Suppressor macrophage treated with lipopolysaccharide for 4 hours (primary cell): ENCODE results near the gene KDM6A.
"Not testable (repeated sequence)": the region's sequence is repeated elsewhere in the genome, so short reads cannot be mapped to it uniquely, and the experiment has no call there.

Experiments used
- DNase-seq: peaks from one replicate; pipeline ENCODE4 v3.0.0-alpha.2; 2020

The KDM6A gene

DNA sequence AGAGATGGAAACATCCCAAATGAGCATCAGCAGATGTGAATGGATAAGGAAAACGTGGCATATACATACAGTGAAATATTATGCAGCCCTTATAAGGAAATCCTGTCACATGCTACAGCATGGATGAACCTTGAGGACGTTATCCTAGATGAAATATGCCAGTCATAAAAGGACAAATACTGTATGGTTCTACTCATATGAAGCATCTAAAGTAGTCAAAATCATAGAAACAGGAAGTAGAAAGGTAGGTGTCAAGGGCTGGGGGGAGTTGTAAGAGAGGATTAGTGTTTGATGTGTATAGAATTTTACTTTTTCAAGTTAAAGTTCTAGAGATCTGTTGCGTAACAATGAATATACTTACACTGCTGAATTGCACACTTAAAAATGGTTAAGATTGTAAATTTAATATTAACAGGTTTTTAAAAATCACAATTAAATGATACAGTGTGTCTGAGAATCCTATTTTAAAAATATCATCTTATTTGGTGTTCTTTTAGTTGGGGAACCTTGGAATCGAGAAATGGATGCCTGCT is 58.5 kb downstream of the KDM6A start:
- no peak for DNase-seq

DNA sequence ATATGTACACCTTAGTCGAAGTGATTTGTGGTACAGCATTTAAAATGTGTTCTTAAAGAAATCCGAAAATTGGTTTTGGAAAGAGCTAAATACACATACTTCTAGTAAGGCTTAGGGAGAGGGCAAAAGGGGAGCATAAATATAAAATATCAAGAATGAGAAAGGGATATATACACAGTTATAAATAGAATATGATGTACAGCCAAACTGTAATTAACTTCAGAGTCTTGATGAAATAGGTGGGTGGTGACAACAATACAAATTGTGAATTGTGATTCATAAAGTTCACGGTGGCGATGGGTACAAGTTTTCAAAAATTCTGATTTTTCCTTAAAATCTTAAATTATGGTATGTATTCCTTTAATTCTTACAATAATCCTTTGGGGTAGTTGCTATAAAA is 62.2 kb downstream of the KDM6A start:
- no peak for DNase-seq

DNA sequence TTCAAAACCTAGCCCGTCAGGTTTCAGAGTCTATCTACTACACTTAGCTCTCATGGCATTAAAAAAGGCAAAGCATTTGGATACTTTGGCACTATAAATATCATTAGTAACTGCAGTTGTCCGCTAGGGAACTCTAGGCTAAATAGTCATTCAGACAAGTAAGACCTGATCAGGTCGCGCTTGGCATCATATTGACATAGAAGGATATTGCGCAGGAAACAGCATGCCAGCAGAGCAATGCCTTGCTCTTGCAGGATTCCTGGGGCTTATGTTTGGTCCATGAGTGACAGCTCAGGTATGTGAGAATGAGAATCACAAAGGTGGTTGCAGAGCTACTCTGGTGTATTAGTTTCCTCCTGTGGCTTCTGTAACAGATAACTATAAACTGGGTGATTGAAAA is 62.7 kb downstream of the KDM6A start:
- DNase-seq, result no peak

DNA sequence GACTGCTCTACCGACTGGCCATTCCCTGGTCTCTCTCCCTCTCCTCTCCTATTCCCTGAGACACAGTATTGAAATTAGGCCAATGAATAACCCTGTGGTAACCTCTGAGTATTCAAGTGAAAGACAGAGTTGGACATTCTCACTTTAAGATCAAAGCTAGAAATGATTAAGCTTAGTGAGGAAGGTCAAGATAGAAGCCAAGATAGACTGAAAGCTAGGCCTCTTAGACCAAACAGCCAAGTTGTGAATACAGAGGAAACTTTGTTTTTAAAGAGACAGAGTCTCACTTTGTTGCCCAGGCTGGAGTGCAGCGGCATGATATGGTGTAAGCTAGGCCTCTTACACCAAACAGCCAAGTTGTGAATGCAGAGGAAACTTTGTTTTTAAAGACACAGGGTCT is 64.6 kb downstream of the KDM6A start:
- DNase-seq, result no peak

DNA sequence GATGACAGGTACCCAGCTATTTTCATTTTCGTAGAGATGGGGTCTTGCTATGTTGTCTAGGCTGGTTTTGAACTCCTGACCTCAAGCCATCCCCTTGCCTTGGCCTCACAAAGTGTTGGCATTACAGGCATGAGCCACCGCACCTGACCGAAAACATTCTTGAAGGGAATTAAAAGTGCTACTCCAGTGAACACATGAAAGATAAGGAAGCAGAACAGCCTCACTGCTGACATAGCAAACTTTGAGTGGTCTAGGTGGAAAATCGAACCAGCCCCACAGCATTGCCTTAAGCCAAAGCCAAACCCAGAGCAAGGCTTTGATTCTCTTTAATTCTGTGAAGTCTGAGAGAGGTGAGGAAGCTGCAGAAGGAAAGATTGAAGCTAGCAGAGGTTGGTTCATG is 65.1 kb downstream of the KDM6A start:
- no peak for DNase-seq

DNA sequence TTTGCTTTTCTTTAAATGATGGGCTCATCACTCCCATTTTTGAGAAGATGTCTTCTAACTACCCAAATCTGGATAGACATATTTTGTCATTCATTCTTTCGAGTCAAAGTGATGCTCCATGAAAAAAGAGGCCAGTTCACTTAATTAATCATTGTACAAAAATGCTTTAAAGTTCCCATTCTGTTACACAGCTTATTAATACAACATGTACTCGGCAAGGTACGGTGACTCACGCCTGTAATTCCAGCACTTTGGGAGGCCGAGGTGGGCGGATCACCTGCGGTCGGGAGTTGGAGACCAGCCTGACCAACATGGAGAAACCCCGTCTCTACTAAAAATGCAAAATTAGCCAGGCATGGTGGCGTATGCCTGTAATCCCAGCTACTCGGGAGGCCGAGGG is 67.6 kb downstream of the KDM6A start:
- DNase-seq, result not testable (repeated sequence)

DNA sequence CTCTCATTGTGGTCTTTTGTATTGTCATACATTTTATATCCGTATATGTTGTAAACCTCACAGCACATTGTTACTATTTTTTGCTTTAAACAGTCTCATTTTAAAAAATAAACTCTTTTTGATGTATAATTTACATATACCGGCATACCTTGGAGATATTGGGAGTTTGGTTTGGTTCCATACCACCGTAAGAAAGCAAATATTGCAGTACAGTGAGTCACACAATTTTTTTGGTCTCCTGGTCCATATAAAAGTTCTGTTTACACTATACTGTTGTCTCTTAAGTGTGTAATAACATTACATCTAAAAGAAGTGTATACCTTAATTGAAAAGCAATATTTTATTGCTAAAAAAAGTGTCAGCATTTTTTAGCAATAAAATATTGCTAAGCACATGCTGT is 70.0 kb downstream of the KDM6A start:
- DNase-seq, result no peak

DNA sequence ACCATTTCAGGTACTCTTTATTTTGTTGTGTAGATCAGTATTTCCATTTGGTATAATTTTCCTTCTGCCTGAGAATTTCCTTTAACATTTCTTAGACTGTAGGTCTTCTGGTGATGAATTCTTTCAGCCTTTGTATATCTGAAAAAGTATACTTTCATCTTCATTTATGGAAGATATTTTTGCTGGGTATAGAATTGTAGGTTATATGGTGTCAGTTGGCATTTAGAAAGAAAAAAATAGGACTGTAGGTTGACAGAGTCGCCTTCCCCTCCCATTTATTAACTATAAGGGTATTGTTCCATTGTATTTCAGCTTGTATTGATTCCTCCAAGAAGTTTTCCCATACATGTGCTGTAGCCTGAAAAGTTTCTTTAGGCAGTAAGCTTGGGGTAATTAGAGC is 71.9 kb downstream of the KDM6A start:
- DNase-seq, result no peak

DNA sequence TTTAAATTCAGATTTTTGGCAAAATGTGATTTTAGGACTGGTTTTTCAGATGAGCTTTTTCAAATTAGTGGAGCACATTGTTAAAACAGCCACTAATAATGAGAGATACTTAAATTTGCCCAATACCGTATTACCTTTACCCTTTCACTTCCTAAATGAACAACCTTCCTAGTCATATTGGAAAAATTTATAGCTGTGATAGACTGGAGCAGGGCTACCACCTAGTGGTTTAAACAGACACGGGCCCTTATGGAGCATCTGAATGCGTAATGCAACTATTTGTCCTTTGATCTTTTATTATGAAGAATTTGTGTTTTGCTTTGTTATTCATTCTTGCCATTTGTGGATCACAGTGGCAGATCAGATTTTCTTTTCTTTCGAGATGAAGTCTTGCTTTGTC is 72.7 kb downstream of the KDM6A start:
- DNase-seq, result peak; percentile 11

DNA sequence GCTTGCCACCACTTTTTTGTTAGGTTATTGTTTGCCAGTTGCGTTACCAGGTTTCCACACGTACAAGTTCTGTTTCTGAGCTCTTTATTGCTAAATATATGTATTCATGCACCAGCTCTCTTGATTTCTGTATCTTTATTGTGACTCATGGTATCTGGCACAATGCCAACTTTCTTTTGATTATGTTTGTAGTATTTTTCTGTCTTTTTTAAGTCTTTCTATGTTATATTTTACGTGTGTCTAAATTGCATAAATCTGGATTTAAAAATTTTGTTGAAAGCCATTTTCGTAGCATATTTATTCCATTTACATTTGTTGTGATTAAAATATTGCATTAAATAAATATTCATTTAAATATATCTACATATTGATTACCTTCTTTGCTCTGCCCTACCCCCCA is 73.8 kb downstream of the KDM6A start:
- peak; percentile 40 for DNase-seq

DNA sequence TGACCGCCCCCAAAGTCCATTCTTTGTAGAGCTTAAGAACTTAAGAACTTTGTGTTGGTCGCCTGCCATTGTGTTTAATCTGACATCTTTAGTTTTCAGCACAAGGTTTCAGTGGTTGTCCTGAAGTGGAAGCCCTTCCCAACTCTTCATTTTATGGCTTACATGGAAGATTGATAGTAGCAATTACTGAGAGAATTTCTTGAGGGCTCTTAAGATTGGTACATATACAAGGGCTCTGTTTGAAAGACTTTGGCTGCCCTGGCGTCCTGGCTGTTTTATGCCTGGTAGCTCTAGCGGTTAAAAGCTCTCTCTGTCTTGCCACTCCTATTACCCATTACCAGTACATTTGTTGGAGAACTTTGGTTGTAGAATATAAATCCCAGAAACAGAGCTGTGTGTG is 75.0 kb downstream of the KDM6A start:
- no peak for DNase-seq

DNA sequence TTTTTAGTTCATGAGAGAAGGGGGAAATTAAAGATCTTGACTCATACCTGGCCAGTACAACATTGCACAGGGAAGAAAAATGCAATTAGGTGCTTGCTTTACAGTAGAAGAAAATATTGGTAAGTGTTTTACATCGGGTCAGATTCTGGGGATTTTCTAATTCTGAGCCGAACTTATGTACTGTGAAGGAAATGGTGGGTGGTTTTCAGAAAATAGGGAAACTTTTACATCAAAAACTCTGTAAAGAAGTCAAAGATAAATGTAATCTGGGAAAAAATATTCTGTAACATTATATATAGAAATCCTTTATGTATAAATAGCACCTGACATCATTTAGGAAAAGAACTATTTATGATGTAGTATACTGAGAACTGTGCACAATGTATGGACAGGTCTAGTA is 75.4 kb downstream of the KDM6A start:
- no peak for DNase-seq

DNA sequence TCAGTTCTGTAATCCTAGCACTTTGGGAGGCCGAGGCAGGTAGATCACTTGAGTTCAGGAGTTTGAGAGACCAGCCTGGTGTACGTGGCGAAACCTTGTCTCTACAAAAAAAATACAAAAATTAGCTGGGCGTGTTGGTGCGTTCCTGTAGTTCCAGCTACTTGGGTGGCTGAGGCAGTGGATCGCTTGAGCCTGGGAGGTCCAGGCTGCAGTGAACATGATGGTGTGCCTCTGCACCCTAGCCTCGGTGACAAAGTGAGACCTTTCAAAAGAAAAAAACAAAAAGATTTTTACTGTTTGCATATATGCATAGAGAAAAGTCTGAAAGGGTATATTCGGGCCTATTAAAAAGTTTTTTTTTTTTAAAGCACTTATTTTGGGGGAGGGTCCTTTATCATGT is 76.1 kb downstream of the KDM6A start:
- DNase-seq, result no peak

DNA sequence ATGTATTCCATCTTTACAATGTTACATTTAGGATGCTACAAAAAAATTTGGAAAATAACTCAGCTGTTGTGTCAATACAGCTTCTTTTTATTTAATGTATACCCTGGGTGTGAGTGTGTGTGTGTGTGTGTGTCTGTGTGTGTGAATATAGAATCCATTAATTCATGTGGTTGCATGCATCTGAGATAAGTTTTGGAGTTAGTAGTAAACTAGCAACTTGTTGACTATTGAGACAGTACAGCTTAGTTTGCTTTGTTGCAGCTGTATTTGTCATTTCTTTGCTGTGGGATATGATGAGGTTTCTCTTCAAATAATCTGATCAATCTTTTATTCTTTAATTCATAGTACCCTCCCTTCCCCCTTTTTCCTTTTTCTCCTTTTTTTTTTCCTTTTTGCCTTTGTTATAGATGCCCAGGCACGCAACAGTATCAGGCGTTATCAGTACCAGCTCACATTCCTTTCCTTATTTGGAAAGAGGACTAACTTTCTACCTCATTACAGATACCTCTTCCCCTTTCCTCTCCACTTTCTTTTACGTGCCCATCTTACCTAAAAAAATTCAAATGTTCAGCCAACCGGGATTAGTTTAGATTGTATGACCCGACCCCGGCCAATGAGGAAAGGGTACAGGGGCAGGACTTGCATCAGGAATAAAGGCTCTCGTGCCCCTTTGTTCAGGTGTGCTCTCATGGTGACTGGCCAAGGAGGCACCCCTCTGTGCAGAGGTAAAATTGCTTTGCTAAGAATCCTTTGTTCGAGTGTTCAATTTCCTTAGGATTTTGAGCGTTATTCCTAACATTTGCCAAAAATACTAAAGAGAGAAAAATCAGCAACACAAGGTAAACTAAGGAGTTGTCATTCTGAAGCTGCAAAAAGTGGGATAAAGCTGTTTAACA is 77.7 kb downstream of the KDM6A start:
- not testable (repeated sequence) for DNase-seq

DNA sequence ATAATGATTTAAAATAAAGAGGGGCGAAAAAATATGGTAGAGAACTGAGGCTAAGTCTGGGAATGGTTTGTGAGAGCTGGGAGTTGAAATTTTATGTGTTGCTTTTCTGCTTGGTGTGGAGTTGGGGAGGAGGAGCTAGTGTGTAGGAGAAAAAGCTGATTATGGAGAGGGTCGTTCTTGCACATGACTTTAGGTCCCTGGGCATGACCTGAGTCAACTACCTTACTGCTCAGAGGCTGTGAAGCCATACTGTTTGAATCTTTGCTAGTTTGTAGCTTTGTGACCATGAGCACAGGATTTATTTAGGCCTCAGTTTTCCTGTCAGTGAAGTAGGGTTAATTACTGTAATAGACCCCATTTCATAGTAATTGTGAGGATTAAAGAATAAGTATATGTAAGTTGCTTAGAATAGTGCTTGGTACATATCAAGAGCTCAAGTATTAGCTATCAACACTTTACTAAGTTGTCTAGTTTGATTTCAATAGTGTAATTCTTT is 78.6 kb downstream of the KDM6A start:
- no peak for DNase-seq

DNA sequence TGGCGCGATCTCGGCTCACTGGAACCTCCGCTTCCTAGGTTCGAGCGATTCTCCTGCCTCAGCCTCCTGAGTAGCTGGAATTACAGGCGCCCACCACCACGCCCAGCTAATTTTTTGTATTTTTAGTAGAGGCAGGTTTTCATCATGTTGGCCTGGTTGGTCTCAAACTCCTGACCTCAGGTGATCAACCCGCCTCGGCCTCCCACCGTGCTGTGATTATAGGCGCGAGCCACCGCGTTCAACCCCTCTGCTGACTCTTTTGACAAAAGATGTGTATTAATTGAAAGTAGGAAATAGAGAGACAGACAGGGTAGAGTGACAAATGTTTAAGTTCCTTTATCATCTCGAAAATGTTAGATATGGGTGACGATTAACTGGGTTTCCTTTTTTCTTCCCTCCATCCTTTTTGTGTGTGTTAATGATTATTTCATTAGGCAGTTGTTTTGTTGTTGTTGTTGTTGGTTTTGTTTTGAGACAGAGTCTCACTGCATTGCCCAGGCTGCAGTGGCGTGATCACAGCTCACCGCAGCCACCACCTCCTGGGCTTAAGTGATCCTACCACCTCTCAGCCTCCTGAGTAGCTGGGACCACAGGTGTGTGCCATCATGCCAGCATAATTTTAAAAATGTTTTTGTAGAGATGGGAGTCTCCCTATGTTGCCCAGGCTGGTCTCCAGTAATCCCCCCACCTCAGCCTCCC is 79.5 kb downstream of the KDM6A start:
- DNase-seq, result no peak

DNA sequence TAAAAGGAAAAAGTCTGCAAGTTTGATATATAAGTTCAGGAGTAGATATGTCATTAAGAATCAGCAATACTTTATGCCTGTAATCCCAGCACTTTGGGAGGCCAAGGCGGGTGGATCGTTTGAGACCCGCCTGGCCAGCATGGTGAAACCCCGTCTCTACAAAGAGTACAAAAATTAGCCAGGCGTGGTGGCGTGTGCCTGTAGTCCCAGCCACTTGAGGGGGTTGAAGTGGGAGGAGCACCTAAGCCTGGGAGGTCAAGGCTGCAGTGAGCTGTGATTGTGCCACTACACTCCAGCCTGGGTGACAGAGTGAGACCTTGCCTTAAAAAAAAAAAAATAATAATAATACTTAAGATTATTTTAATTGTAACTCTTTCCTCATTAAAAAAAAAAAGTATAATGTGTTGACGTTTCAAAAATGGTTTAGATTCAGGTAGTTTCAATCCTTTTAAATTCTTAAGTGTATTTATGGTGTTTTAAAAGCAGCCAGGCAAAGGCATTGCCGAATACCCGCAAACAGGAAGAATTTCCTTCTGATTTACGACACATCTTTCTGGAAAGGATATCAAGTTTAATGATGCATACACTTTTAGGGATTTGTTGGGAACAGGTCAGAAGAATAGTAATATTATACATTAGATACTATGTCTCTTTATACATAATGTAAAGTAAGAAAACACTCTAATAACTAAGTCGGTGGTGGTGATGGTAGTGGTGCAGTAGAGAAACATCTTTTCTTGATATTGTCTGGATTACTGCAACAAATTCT is 80.9 kb downstream of the KDM6A start:
- no peak for DNase-seq

DNA sequence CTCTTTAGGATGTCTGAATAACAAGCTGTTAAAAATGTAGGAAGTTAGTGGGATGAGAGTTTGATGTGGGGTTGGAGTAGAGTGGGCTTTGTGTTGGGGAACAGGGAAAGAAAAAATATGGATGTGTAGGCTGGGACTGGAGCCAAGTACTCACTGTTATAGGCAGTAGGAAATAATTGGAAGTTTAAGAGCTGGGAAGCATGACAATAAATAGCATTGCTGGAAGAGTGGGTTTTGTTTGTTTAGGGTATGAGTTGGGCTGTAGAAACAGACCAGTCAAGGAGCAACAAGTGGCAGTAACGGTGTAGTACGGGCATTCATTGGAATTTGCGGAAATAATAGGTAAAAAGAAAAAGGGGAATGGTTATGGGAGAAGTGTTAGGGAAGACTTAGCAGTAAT is 81.6 kb downstream of the KDM6A start:
- no peak for DNase-seq

DNA sequence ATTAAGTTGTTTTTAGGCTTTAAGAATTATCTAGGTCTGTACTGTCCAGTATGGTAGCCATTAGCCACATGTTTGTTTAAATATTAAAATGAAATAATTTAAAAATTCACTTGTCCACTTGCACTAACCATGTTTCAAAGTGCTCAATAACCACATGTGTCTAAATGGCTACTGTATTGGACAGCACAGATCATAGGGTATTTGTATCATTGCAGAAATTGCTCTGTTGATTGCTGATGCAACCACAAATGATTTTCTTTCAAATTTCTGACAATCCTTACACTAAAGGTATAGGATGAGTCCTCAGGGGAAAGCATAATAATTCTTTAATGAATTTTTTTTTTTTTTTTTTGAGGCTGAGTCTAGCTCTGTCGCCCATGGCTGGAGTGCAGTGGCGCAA is 84.9 kb downstream of the KDM6A start:
- no peak for DNase-seq

DNA sequence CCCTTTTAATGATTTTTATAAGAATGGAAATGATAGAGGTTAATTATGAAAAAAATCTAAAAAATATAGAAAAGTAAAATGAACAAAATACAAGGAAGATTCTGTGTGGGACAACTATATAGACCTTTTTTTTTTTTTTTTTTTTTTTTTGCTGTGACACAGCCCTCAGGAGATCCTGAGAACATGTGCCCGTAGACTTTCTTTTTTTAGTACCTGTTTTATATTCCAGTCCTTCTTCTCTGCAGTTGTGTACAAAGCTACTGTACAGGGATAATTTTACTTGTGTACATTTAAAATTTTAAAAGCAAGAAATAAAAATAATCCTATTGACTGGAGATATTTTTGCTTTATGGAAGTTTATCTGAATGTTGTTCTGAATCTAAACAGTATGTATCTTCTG is 85.5 kb downstream of the KDM6A start:
- no peak for DNase-seq

DNA sequence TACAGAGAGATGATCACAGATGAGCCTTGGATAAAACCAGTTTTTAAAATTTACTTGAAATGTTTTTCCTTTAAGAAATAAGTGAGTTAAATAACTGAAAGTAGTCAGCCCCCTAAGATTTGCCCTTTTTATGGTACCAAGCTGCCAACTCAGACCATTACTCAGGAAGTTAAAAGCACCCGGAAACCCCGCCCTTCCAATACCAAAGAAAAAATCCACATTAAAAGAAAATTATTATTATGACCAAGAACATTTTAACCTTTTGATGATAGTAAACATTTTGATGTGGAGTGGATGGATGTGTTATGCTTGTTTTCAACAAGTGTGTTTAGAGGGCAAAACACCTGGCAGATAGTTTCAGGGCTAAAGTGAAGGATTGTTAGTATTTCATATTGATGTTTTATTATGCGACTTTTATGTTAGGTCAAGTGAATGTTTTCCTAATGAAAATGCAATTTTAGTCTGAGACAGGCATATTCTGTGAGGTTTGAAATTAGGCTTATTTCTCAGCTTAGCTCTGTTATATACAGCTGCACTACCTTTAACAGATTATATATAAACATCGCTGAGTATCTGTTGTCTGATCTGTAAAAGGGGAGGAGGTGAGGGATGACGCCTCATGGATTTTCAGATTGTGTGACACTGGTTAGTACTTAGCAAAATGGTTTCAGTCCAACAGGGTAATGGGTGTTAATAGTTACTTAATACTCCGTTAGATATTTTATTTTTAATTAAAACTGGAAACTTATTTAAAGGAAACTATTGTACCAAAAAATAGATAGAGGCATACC is 89.0 kb downstream of the KDM6A start:
- DNase-seq, result no peak

DNA sequence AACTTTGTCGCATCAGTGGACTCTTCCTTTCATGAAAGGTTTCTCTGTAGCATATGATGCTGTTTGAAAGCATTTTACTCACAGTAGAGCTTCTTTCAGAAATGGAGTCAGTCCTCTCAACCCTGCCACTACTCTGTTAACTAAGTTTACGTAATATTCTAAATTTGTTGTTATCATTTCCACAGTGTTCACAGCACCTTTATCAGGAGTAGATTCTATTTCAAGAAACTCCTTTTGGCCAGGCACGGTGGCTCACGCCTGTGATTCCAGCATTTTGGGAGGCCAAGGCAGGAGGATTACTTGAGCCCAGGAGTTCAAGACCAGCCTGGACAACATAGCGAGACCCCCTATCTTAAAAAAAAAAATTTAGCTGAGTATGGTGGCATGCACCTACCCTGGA is 90.0 kb downstream of the KDM6A start:
- DNase-seq, result no peak
